Stimulated activated CD8-positive, alpha-beta memory T cell treated with anti-CD3 and anti-CD28 coated beads, Interleukin-4, amount 100 ng/mL, for 48 hours (primary cell): Measurements from ENCODE around the gene MAP3K3.

Experiments
- DNase-seq: peaks from one replicate; pipeline ENCODE4 v3.0.0-alpha.2; 2020

MAP3K3 gene

GRCh38 chr17:63694950-63695773 is 72.9 kb downstream of the MAP3K3 start:
- no peak for DNase-seq

- no peak for DNase-seq
These were observed 73.7 kb downstream of the MAP3K3 start for GRCh38 chr17:63695889-63696288.

- DNase-seq: peak; percentile 52
These were observed 74.3 kb downstream of the MAP3K3 start for GRCh38 chr17:63696381-63696961.

GRCh38 chr17:63697341-63698286 is 75.4 kb downstream of the MAP3K3 start:
- DNase-seq: peak; percentile 87

GRCh38 chr17:63698381-63698885 is 76.2 kb downstream of the MAP3K3 start:
- peak; percentile 59 for DNase-seq

- DNase-seq: peak; percentile 85
These were observed 76.8 kb downstream of the MAP3K3 start for GRCh38 chr17:63698886-63699637.

- peak; percentile 84 for DNase-seq
These were observed 77.7 kb downstream of the MAP3K3 start, which contains the start of gene LIMD2 for GRCh38 chr17:63699638-63700527. LIMD2 (minus strand) TSS chr17:63700125; CDS start chr17:63699298, 827 bp downstream.

GRCh38 chr17:63700528-63701455 is 78.6 kb downstream of the MAP3K3 start:
- DNase-seq: peak; percentile 69

GRCh38 chr17:63701456-63701820 is 79.2 kb downstream of the MAP3K3 start:
- DNase-seq: peak; percentile 48

GRCh38 chr17:63701868-63702720 is 79.9 kb downstream of the MAP3K3 start:
- DNase-seq: peak; percentile 80

GRCh38 chr17:63702721-63703015 is 80.5 kb downstream of the MAP3K3 start:
- DNase-seq: no peak

GRCh38 chr17:63703029-63703428 is 80.8 kb downstream of the MAP3K3 start:
- no peak for DNase-seq

GRCh38 chr17:63703556-63704258 is 81.5 kb downstream of the MAP3K3 start:
- no peak for DNase-seq

GRCh38 chr17:63704259-63704576 is 82.0 kb downstream of the MAP3K3 start:
- DNase-seq: no peak

- no peak for DNase-seq
These were observed 82.6 kb downstream of the MAP3K3 start for GRCh38 chr17:63704836-63705235.

- no peak for DNase-seq
These were observed 83.4 kb downstream of the MAP3K3 start for GRCh38 chr17:63705657-63706056.

- DNase-seq: no peak
These were observed 84.3 kb downstream of the MAP3K3 start for GRCh38 chr17:63706336-63707082.

GRCh38 chr17:63707151-63707550 is 84.9 kb downstream of the MAP3K3 start:
- DNase-seq: no peak
